ENCODE results near the gene GBP2.

- TF ChIP-seq CTCF (IDR thresholded peaks at IDR 0.05; ENCODE audit: insufficient read depth, low read length, poor library complexity, severe bottlenecking) (no peak), EZH2phosphoT487 (conservative IDR thresholded peaks at IDR 0.05; ENCODE audit: low read length) (no peak)
These were observed 56.0 kb downstream of the GBP2 start for GRCh38 chr1:89069951-89070350.

Data from SU-DHL-6 (cell line).